ENCODE data around the gene WDR27. TPM values are rescaled to one million over a fixed set of nuclear protein-coding genes. Genes with fewer than 3 reads are reported as not detected.

WDR27 gene
- total and polyA plus RNA-seq, 12 donors, result 6.0 to 66.7 (median 27.7) TPM

GRCh38 chr6:169568314-169569087, 133.3 kb downstream of the WDR27 start:
- intact Hi-C loops (cut with DNase I), result no loop called here
- no peak for DNase-seq
- Histone ChIP-seq H3K4me1 (replicated peaks in 1 of 2) (no peaks in the 10 kb centered on the region), H3K36me3 (replicated peaks in 1 of 2) (no peaks in the 10 kb centered on the region), H3K27me3 (no peaks in the 10 kb centered on the region), H3K27ac (no peak overlapping the region), H3K4me3 (no peak overlapping the region), H3K9me3 (replicated peaks in 1 of 3) (no peaks in the 10 kb centered on the region)
- TF ChIP-seq POLR2A (IDR thresholded peaks at IDR 0.05) (no peak), CTCF (IDR thresholded peaks at IDR 0.05) (no peak)
- 85 to 92% (median 89%) methylated on average over 8 of the region's 8 CpGs for WGBS, 4 donors

GRCh38 chr6:169567819-169568218, 134.0 kb downstream of the WDR27 start:
- TF ChIP-seq CTCF (IDR thresholded peaks at IDR 0.05), result no peak
- no peak for TF ChIP-seq POLR2A (IDR thresholded peaks at IDR 0.05)
- intact Hi-C loops (cut with DNase I), result no loop called here
- Histone ChIP-seq H3K36me3 (replicated peaks in 1 of 2) (no peaks in the 10 kb centered on the region), H3K9me3 (replicated peaks in 1 of 3) (no peaks in the 10 kb centered on the region), H3K4me1 (replicated peaks in 1 of 2) (no peaks in the 10 kb centered on the region), H3K4me3 (no peak overlapping the region), H3K27me3 (no peaks in the 10 kb centered on the region), H3K27ac (no peak overlapping the region)
- WGBS, 4 donors, result 89 to 95% (median 92%) methylated on average over 10 to 11 of the region's 11 CpGs
- no peak for DNase-seq

- no peak overlapping the region for H3K4me3 ChIP-seq
- H3K36me3 ChIP-seq (replicated peaks in 1 of 2), result no peaks in the 10 kb centered on the region
- no peaks in the 10 kb centered on the region for H3K27me3 ChIP-seq
- DNase-seq, result no peak
- WGBS, 4 donors, result 85 to 97% (median 95%) methylated on average over 8 to 19 of the region's 19 CpGs
- no peak overlapping the region for H3K27ac ChIP-seq
- intact Hi-C loops (cut with DNase I), result no loop called here
- TF ChIP-seq POLR2A (IDR thresholded peaks at IDR 0.05) (no peak), CTCF (IDR thresholded peaks at IDR 0.05) (no peak)
- H3K4me1 ChIP-seq (replicated peaks in 1 of 2), result no peaks in the 10 kb centered on the region
- no peaks in the 10 kb centered on the region for H3K9me3 ChIP-seq (replicated peaks in 1 of 3)
These were observed 134.7 kb downstream of the WDR27 start for GRCh38 chr6:169566961-169567750.

- DNase-seq, result no peak
- WGBS, 4 donors, result 77 to 91% (median 79%) methylated on average over 11 of the region's 11 CpGs
- H3K4me1 ChIP-seq (replicated peaks in 1 of 2), result no peaks in the 10 kb centered on the region
- no peaks in the 10 kb centered on the region for H3K9me3 ChIP-seq (replicated peaks in 1 of 3)
- TF ChIP-seq CTCF (IDR thresholded peaks at IDR 0.05), result no peak
- TF ChIP-seq POLR2A (IDR thresholded peaks at IDR 0.05), result no peak
- H3K4me3 ChIP-seq, result no peak overlapping the region
- intact Hi-C loops (cut with DNase I), result no loop called here
- H3K36me3 ChIP-seq (replicated peaks in 1 of 2), result no peaks in the 10 kb centered on the region
- H3K27me3 ChIP-seq, result no peaks in the 10 kb centered on the region
- H3K27ac ChIP-seq, result no peak overlapping the region
These were observed 135.5 kb downstream of the WDR27 start for GRCh38 chr6:169566319-169566718.
